RWPE2 (cell line): ENCODE data around the gene SMIM13.

Experiments used
- ATAC-seq: fragments of 200-7000 bp; cut with Tn5 transposase; 3 replicates; pipeline ENCODE4 v1.9.1; 2021; ENCODE audit warnings: low read depth
- DNase-seq: peaks from one replicate; pipeline ENCODE4 v3.0.0-alpha.2; 2020; ENCODE audit warnings: low spot score
- H3K27ac ChIP-seq: fragments of 450-650 bp; 2 replicates; pipeline ENCODE4 v1.5.1; 2017; ENCODE audit warnings: mild to moderate bottlenecking; ENCODE audit not compliant: poor library complexity, severe bottlenecking
- H3K27me3 ChIP-seq: fragments of 250-450 bp; sonication (Bioruptor Pico); 2 replicates; pipeline ENCODE4 v1.5.1; 2021; ENCODE audit warnings: mild to moderate bottlenecking, moderate library complexity; ENCODE audit not compliant: insufficient read depth, poor library complexity, severe bottlenecking
- H3K36me3 ChIP-seq: fragments of 250-450 bp; sonication (Bioruptor Pico); 2 replicates; pipeline ENCODE4 v1.5.1; 2020; ENCODE audit warnings: low read depth, mild to moderate bottlenecking, moderate library complexity
- H3K4me1 ChIP-seq: fragments of 250-450 bp; sonication (Bioruptor Pico); 2 replicates; pipeline ENCODE4 v1.5.1; 2021; ENCODE audit warnings: mild to moderate bottlenecking, moderate library complexity; ENCODE audit not compliant: insufficient read depth, poor library complexity, severe bottlenecking
- H3K4me3 ChIP-seq: fragments of 250-450 bp; sonication (Bioruptor Pico); 2 replicates; pipeline ENCODE4 v1.5.1; 2021; ENCODE audit warnings: mild to moderate bottlenecking, moderate library complexity; ENCODE audit not compliant: severe bottlenecking
- H3K9me3 ChIP-seq: fragments of 250-450 bp; sonication (Bioruptor Pico); 2 replicates; pipeline ENCODE4 v1.5.1; 2021; ENCODE audit warnings: mild to moderate bottlenecking, moderate library complexity; ENCODE audit not compliant: severe bottlenecking
- CTCF ChIP-seq: fragments of 450-650 bp; IDR thresholded peaks from one replicate; pipeline ENCODE4 v1.5.1; 2017; ENCODE audit warnings: mild to moderate bottlenecking, moderate library complexity; ENCODE audit not compliant: poor library complexity, severe bottlenecking

Gene SMIM13

GRCh38 chr6:11153447-11153846 is 59.8 kb downstream of the SMIM13 start:
- DNase-seq (no peak), ATAC-seq (no peak)
- H3K27me3 ChIP-seq = no peaks in the 10 kb centered on the region
- no peaks in the 10 kb centered on the region for H3K36me3 ChIP-seq
- peaks cover 6% of the 10 kb centered on the region for H3K9me3 ChIP-seq
- H3K27ac ChIP-seq = no peak overlapping the region
- no peaks in the 10 kb centered on the region for H3K4me1 ChIP-seq
- H3K4me3 ChIP-seq = no peak overlapping the region
- no peak for TF ChIP-seq CTCF

- H3K4me3 ChIP-seq = no peak overlapping the region
- TF ChIP-seq CTCF = no peak
- peaks cover 8% of the 10 kb centered on the region for H3K9me3 ChIP-seq
- no peak for ATAC-seq
- H3K36me3 ChIP-seq = no peaks in the 10 kb centered on the region
- H3K27me3 ChIP-seq = no peaks in the 10 kb centered on the region
- no peak overlapping the region for H3K27ac ChIP-seq
- no peak for DNase-seq
- H3K4me1 ChIP-seq = peaks cover 7% of the 10 kb centered on the region
Observed at GRCh38 chr6:11155589-11155988, 62.0 kb downstream of the SMIM13 start.

GRCh38 chr6:11160199-11160598 is 66.6 kb downstream of the SMIM13 start:
- no peak overlapping the region for H3K27ac ChIP-seq
- peaks cover 7% of the 10 kb centered on the region for H3K4me1 ChIP-seq
- H3K4me3 ChIP-seq = no peak overlapping the region
- ATAC-seq (no peak), DNase-seq (no peak)
- no peaks in the 10 kb centered on the region for H3K27me3 ChIP-seq
- peaks cover 8% of the 10 kb centered on the region for H3K9me3 ChIP-seq
- no peak for TF ChIP-seq CTCF
- H3K36me3 ChIP-seq = no peaks in the 10 kb centered on the region

- Histone ChIP-seq H3K9me3 (peaks cover 8% of the 10 kb centered on the region), H3K4me1 (peaks cover 7% of the 10 kb centered on the region), H3K36me3 (no peaks in the 10 kb centered on the region), H3K27me3 (no peaks in the 10 kb centered on the region), H3K4me3 (no peak overlapping the region), H3K27ac (peak overlapping the region; percentile 10)
- TF ChIP-seq CTCF = no peak
- ATAC-seq (no peak), DNase-seq (no peak)
Observed at GRCh38 chr6:11161031-11161956, 67.7 kb downstream of the SMIM13 start.

GRCh38 chr6:11162262-11162661 is 68.6 kb downstream of the SMIM13 start:
- Histone ChIP-seq H3K9me3 (peaks cover 4% of the 10 kb centered on the region), H3K4me1 (peaks cover 7% of the 10 kb centered on the region), H3K4me3 (no peak overlapping the region), H3K36me3 (no peaks in the 10 kb centered on the region), H3K27me3 (no peaks in the 10 kb centered on the region), H3K27ac (no peak overlapping the region)
- ATAC-seq (no peak), DNase-seq (no peak)
- TF ChIP-seq CTCF = no peak
